ENCODE data around the gene WSB2.
A peak's percentile ranks its signal among the peaks of the same experiment; 100 is the strongest.
"Not testable (repeated sequence)": the region's sequence is repeated elsewhere in the genome, so short reads cannot be mapped to it uniquely, and the experiment has no call there.

WSB2 gene

GRCh38 chr12:118035190-118036041 lies 25.6 kb downstream of the WSB2 start:
- DNase-seq (ENCODE audit: low read depth in 1 of 2, low spot score in 1 of 2), result no peak

- DNase-seq (ENCODE audit: low read depth in 1 of 2, low spot score in 1 of 2), result no peak
Measured at GRCh38 chr12:118034429-118035189, 26.4 kb downstream of the WSB2 start.

- DNase-seq (ENCODE audit: low read depth in 1 of 2, low spot score in 1 of 2), result no peak
Measured at GRCh38 chr12:118033902-118034301, 27.1 kb downstream of the WSB2 start.

- DNase-seq (ENCODE audit: low read depth in 1 of 2, low spot score in 1 of 2), result no peak
Measured at GRCh38 chr12:118033323-118033722, 27.7 kb downstream of the WSB2 start.

GRCh38 chr12:118032188-118032587 lies 28.8 kb downstream of the WSB2 start:
- DNase-seq (ENCODE audit: low read depth in 1 of 2, low spot score in 1 of 2), result no peak

DNA sequence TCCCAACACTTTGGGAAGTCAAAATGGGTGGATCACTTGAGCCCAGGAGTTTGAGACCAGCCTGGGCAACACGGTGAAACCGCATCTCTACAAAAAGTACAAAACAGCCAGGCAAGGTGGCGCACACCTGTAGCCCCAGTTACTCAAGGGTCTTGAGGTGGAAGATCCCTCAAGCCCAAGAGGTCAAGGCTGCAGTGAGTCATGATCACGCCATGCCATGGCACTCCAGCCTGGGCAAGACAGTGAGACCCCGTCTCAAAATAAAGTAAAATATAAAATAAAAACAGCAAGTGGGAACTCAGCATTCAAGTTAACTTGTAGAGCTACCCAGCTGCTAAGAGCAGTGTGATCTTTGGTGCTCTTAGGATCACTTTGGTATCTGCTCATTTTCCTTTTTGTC lies 31.8 kb downstream of the WSB2 start:
- no peak for DNase-seq (ENCODE audit: low read depth in 1 of 2, low spot score in 1 of 2)

GRCh38 chr12:118025168-118025567 lies 35.8 kb downstream of the WSB2 start:
- no peak for DNase-seq (ENCODE audit: low read depth in 1 of 2, low spot score in 1 of 2)

DNA sequence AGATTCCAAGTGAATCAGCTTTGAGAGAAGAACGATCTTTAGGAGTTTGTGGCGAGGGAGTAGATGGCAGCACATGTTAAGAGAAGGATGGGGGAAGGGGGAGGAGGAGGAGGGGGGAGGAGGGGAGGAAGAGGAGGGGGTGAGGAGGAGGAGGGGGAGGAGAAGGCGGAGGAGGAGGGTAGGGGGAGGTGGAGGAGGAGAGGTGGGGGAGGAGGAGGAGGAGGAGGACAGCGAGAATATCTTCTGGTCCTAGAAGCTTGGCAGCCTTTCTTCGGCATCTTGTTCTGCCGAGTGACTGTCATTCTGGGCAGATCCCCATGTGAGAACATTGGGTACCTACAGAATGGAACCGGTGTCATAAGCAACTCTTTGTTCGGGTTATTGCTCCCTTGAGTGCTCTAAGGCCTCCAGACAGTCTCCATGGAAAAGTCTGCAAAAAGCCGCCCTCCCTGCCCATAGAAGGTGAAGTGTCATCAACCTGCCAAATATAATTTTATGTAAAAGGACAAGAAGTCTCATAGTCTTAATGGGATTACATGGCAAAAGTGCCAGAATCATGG lies 37.6 kb downstream of the WSB2 start:
- DNase-seq (ENCODE audit: low read depth in 1 of 2, low spot score in 1 of 2), result no peak

DNA sequence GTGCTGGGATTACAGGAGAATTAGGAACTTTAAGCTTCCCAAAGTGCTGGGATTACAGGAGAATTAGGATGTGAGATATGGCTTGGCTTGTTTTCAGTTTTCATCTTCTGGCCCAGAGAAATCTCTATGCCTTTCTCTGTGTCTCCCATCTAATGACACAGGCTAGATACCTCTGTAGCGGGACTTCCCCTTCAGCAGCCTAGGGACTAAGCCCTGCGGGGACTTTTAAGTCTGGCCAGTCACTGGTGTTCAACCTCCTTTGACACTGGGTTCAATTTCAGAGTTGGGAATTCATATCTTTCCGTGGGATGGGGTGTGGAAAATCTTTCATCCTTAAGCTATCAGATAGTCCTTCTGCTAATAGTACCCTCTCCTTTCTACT lies 38.3 kb downstream of the WSB2 start:
- DNase-seq (ENCODE audit: low read depth in 1 of 2, low spot score in 1 of 2), result no peak

DNA sequence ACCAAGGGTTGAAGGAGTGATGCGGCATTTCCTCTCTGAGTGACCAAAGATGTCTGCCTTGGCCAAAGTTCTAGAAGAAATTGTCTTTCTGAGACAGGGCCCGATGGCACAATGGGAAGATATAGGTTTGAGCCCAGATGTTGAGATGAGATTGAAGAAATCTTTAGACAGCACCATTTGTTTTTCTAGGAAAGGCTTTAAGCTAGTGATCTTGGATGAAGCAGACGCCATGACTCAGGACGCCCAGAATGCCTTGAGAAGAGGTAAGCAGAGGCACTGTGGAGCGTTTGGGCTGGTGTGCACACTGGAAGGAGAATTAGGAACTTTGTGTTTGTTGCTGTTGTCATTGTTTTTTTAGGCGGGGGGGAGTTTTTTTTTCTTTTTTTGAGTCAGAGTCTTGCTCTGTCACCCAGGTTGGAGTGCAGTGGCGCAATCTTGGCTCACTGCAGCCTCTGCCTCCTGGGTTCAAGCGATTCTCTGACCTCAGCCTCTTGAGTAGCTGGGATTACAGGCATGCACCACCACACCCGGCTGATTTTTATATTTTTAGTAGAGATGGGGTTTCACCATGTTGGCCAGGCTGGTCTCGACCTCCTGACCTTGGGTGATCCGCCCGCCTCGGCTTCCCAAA lies 38.8 kb downstream of the WSB2 start:
- not testable (repeated sequence) for DNase-seq (ENCODE audit: low read depth in 1 of 2, low spot score in 1 of 2)

GRCh38 chr12:118020036-118020435 lies 40.9 kb downstream of the WSB2 start:
- no peak for DNase-seq (ENCODE audit: low read depth in 1 of 2, low spot score in 1 of 2)

DNA sequence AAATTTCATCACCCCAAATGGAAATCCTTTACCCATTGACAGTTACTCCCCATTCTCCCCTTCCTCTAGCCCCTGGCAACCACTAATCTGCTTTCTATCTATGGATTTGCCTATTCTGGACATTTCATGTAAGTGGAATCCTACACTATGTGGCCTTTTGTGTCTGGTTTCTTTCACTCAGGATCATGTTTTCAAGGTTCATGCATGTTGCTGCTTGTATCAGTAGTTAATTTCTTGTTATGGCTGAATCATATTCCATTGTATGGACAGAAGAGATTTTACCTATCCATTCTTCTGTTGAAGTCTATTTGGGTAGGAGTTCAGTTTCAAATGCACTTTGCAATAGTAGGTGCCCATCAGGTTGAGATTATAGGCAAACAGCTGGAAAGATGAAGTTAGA lies 43.1 kb downstream of the WSB2 start:
- no peak for DNase-seq (ENCODE audit: low read depth in 1 of 2, low spot score in 1 of 2)

DNA sequence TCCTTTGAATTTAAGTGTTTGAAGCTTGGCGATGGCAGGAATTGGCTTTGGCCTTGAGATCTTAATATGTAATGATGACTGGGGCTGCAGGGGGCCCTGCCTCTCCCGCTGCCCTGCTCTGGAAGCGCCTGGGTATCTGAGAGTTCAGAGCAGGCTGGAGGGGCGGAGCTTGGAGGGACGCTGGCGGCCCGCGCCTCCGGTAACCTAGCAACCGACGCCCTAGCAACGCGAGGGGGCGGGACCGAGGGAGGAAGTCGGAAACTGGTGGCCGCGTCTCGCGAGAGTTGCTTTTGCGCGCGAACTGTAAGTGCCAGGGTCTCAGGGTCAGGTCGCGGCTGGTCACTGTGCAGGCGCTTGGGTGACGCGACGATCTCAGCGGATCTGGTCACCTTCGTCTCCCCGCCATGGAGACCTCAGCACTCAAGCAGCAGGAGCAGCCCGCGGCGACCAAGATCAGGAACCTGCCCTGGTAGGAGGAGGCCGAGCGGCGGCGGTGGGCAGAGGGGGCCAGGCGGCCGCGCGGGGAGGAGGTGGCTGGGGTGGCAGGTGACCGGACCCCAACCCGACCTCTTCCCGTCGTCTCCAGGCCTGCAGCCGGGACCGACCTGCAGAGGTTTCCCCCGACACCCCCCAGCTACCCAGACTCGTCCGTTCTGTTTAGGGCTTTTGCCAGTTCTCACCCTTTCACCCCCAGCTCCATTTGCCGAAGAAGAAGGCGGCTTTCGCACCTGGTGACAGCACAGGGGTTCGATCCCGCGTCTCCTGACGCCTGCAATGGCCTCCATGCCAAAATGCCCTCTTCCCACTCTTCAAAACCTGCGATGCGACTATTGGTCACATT lies 44.3 kb downstream of the WSB2 start, which contains the start of gene RFC5:
TSS of gene RFC5 (plus strand) at position 280 of the 841 bp plus-strand sequence. CDS start at position 405, 125 bp downstream.
- peak; percentile 94 to 96 for DNase-seq (ENCODE audit: low read depth in 1 of 2, low spot score in 1 of 2)

DNA sequence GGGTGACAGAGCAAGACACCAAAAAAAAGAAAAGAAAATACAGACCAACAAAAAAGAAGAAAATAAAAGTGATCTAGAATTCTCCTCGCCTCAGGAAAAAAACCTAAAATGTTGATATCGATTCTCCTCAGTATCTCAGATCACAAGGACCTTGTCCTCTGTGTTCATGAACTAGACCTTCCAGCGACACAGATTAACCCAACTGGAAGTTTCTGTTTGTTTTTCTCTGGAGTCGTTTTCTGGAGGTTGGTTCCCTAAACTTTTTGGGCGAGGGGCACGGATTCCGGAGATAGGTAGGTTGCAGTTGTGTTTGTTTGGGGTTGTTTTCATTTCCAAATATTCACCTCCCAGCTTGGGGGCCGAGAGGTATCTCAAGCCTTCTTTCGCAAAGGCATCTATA lies 45.0 kb downstream of the WSB2 start:
- DNase-seq (ENCODE audit: low read depth in 1 of 2, low spot score in 1 of 2), result no peak

GRCh38 chr12:118015306-118015705 lies 45.7 kb downstream of the WSB2 start:
- no peak for DNase-seq (ENCODE audit: low read depth in 1 of 2, low spot score in 1 of 2)

- DNase-seq (ENCODE audit: low read depth in 1 of 2, low spot score in 1 of 2), result no peak
Measured at GRCh38 chr12:118013283-118013682, 47.7 kb downstream of the WSB2 start.

- no peak for DNase-seq (ENCODE audit: low read depth in 1 of 2, low spot score in 1 of 2)
Measured at GRCh38 chr12:118011961-118012360, 49.0 kb downstream of the WSB2 start.

GRCh38 chr12:118011377-118011776 lies 49.6 kb downstream of the WSB2 start:
- DNase-seq (ENCODE audit: low read depth in 1 of 2, low spot score in 1 of 2), result no peak

DNA sequence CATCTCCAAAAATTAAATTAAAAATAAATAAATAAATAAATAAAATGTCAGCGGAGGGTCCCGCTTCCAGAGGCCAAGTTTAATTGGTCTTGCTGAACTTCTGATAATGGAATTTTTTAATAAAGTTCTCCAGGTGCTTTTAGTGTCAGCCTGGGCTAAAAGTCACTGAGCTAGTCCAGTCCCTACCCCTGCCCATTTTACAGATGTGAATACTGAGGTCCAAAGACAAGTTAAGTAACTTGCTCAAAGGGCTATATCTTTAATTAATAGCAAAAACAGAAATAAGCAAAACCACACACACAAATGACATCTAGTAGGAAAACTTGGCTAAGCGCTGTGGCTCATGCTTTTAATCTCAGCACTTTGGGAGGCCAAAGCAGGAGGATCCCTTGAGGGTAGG lies 50.1 kb downstream of the WSB2 start:
- DNase-seq (ENCODE audit: low read depth in 1 of 2, low spot score in 1 of 2), result no peak

GRCh38 chr12:117999806-118000205 lies 61.2 kb downstream of the WSB2 start:
- DNase-seq (ENCODE audit: low read depth in 1 of 2, low spot score in 1 of 2), result not testable (repeated sequence)

DNA sequence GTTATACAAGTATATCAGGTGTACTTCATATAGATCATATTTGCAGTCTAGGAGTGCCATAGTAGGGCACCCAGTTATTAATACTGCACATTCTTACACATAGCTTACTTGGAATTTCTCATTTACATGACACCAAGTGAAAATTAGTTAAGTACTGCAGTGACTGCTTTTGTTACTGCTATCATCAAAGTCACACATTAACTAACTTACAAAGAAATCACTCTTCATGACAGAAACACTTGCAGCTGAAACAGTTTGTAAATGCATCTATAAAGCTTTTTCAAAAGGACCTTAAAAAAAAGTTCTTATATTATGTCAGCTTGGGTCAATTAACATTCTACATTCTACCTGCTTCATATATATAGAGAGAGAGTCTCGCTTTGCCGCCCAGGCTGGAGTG lies 62.3 kb downstream of the WSB2 start:
- DNase-seq (ENCODE audit: low read depth in 1 of 2, low spot score in 1 of 2), result no peak

Data from activated CD4-positive, alpha-beta T cell treated with anti-CD3 and anti-CD28 coated beads, Interleukin-2, amount 50 U/mL, for 24 hours (primary cell).